IMR-90 (cell line): ENCODE results near the gene EBF3. TPM values are rescaled to one million over a fixed set of nuclear protein-coding genes. Genes with fewer than 3 reads are reported as not detected.
A peak's percentile ranks its signal among the peaks of the same experiment; 100 is the strongest.

Experiments
- ATAC-seq: fragments of 200-7000 bp; cut with Tn5 transposase; 2 replicates; pipeline ENCODE4 v1.9.1; 2020; ENCODE audit warnings: low read depth, mild to moderate bottlenecking, moderate library complexity
- BruUV-seq: library from RNA; stranded (reverse); fragments of 400-500 nt; replicated peaks from 2 replicates; lab custom pipeline; 2021; lab: Mats Ljungman, UMichigan
- CTCF ChIA-PET: fragments of 300-600 bp; formaldehyde crosslinking; extraction: SDS; loops from one replicate; lab custom pipeline; 2021; ENCODE audit warnings: antibody characterized with exemption; lab: Yijun Ruan, JAX
- POLR2A ChIA-PET: fragments of 300-600 bp; sonication (Branson Sonifier 250); formaldehyde crosslinking; loops from one replicate; lab custom pipeline; 2022; ENCODE audit warnings: antibody characterized with exemption; ENCODE audit not compliant: unreplicated experiment; lab: Charles Lee
- DNase-seq: peaks from one replicate; pipeline ENCODE4 v3.0.0; 2013
- H2AFZ ChIP-seq: replicated peaks from 2 replicates; pipeline ENCODE3; 2013; ENCODE audit warnings: low read length, mild to moderate bottlenecking; ENCODE audit not compliant: poor library complexity
- H2AK5ac ChIP-seq: 2 replicates; pipeline ENCODE4 v1.6.1; 2013; ENCODE audit warnings: low read depth, low read length, inconsistent platforms
- H2AK9ac ChIP-seq: replicated peaks from 2 replicates; pipeline ENCODE3; 2013; ENCODE audit warnings: mild to moderate bottlenecking, low read depth, low read length, moderate library complexity; ENCODE audit not compliant: poor library complexity
- H2BK120ac ChIP-seq: 2 replicates; pipeline ENCODE4 v1.6.1; 2013; ENCODE audit warnings: low read depth, low read length, inconsistent platforms
- H2BK15ac ChIP-seq: 3 replicates; pipeline ENCODE4 v1.6.1; 2013; ENCODE audit warnings: low read depth, low read length, inconsistent platforms
- H2BK20ac ChIP-seq: 2 replicates; pipeline ENCODE4 v1.6.1; 2013; ENCODE audit warnings: low read depth, mild to moderate bottlenecking, inconsistent platforms, low read length, moderate library complexity
- H2BK5ac ChIP-seq: 2 replicates; pipeline ENCODE4 v1.6.1; 2013; ENCODE audit warnings: mild to moderate bottlenecking, low read depth, low read length, inconsistent platforms; ENCODE audit not compliant: poor library complexity, severe bottlenecking
- H3K14ac ChIP-seq: replicated peaks from 2 replicates; pipeline ENCODE4 v1.6.1; 2013; ENCODE audit warnings: low read depth, low read length, inconsistent platforms
- H3K18ac ChIP-seq: 2 replicates; pipeline ENCODE4 v1.6.1; 2013; ENCODE audit warnings: low read depth, low read length, control low read depth
- H3K23ac ChIP-seq: 2 replicates; pipeline ENCODE4 v1.6.1; 2013; ENCODE audit warnings: low read depth, low read length, inconsistent platforms
- H3K27ac ChIP-seq: 2 replicates; pipeline ENCODE4 v1.5.1; 2013; ENCODE audit warnings: mild to moderate bottlenecking, control low read depth, low read length; ENCODE audit not compliant: insufficient read depth
- H3K27me3 ChIP-seq: 2 replicates; pipeline ENCODE4 v1.6.1; 2013; ENCODE audit warnings: low read length; ENCODE audit not compliant: control insufficient read depth, insufficient read depth
- H3K36me3 ChIP-seq: 2 replicates; pipeline ENCODE4 v1.6.1; 2013; ENCODE audit warnings: low read length, mixed read lengths; ENCODE audit not compliant: control insufficient read depth, insufficient read depth
- H3K4ac ChIP-seq: 2 replicates; pipeline ENCODE4 v1.6.1; 2013; ENCODE audit warnings: low read depth, low read length, inconsistent platforms
- H3K4me1 ChIP-seq: 2 replicates; pipeline ENCODE4 v1.6.1; 2013; ENCODE audit warnings: low read length, mixed read lengths; ENCODE audit not compliant: control insufficient read depth, insufficient read depth
- H3K4me2 ChIP-seq: 2 replicates; pipeline ENCODE4 v1.6.1; 2013; ENCODE audit warnings: low read depth, mild to moderate bottlenecking, control low read depth, low read length, moderate library complexity
- H3K4me3 ChIP-seq: 2 replicates; pipeline ENCODE4 v1.5.1; 2013; ENCODE audit warnings: low read depth, mild to moderate bottlenecking, control low read depth, low read length, moderate library complexity; ENCODE audit not compliant: insufficient read depth
- H3K56ac ChIP-seq: 2 replicates; pipeline ENCODE4 v1.6.1; 2013; ENCODE audit warnings: low read length, inconsistent platforms; ENCODE audit not compliant: insufficient read depth; ENCODE audit errors: extremely low read depth
- H3K79me1 ChIP-seq, 2 experiments: 2 replicates each; pipeline ENCODE4 v1.6.1; 2013; ENCODE audit warnings: low read length in 2 of 2, inconsistent platforms in 1 of 2, low read depth in 1 of 2
- H3K9ac ChIP-seq: 2 replicates; pipeline ENCODE4 v1.6.1; 2013; ENCODE audit warnings: low read depth, low read length, control low read depth
- H3K9me1 ChIP-seq: 2 replicates; pipeline ENCODE4 v1.6.1; 2013; ENCODE audit warnings: low read length, inconsistent platforms; ENCODE audit not compliant: insufficient read depth
- H3K9me3 ChIP-seq: 2 replicates; pipeline ENCODE4 v1.6.1; 2013; ENCODE audit warnings: low read length; ENCODE audit not compliant: control insufficient read depth, insufficient read depth
- H4K20me1 ChIP-seq: 2 replicates; pipeline ENCODE4 v1.6.1; 2013; ENCODE audit warnings: low read length, inconsistent platforms; ENCODE audit not compliant: insufficient read depth
- H4K5ac ChIP-seq: 2 replicates; pipeline ENCODE4 v1.6.1; 2013; ENCODE audit warnings: mild to moderate bottlenecking, low read depth, low read length, control low read depth
- H4K8ac ChIP-seq, 2 experiments: 2 replicates each; pipeline ENCODE4 v1.6.1; 2013; ENCODE audit warnings: low read depth in 2 of 2, low read length in 2 of 2, control low read depth in 1 of 2, inconsistent platforms in 1 of 2
- H4K91ac ChIP-seq: 2 replicates; pipeline ENCODE4 v1.6.1; 2013; ENCODE audit warnings: low read depth, low read length, inconsistent platforms; ENCODE audit not compliant: insufficient read depth
- BHLHE40 ChIP-seq: fragments of 150-350 bp; IDR thresholded peaks from 2 replicates; pipeline ENCODE4 v1.6.1; 2016; ENCODE audit warnings: mild to moderate bottlenecking, low read depth, low read length
- CEBPB ChIP-seq: IDR thresholded peaks from 2 replicates; pipeline ENCODE4 v1.6.1; 2012; ENCODE audit warnings: low read depth, low read length, improper control_type of control experiment
- CTCF ChIP-seq: conservative IDR thresholded peaks from 2 replicates; pipeline ENCODE4 v1.5.1; 2012; ENCODE audit warnings: mild to moderate bottlenecking, low read depth, low read length, improper control_type of control experiment
- MAZ ChIP-seq: IDR thresholded peaks from 2 replicates; pipeline ENCODE4 v1.6.1; 2012; ENCODE audit warnings: low read depth, mild to moderate bottlenecking, low read length, improper control_type of control experiment, moderate library complexity, borderline replicate concordance
- POLR2A ChIP-seq: IDR thresholded peaks from 2 replicates; pipeline ENCODE4 v1.6.1; 2012; ENCODE audit warnings: mild to moderate bottlenecking, low read depth, low read length
- RAD21 ChIP-seq: IDR thresholded peaks from 2 replicates; pipeline ENCODE4 v1.6.1; 2012; ENCODE audit warnings: low read length, improper control_type of control experiment
- RFX5 ChIP-seq: IDR thresholded peaks from 2 replicates; pipeline ENCODE4 v1.8.0; 2012; ENCODE audit warnings: low read depth, mild to moderate bottlenecking, low read length, moderate library complexity
- WGBS, 2 experiments: methylation state at CpG; one replicate each; pipeline versions ENCODE4 v1.1.5 to v1.1.7; 2013; ENCODE audit warnings: missing lambda C conversion rate in 2 of 2; ENCODE audit not compliant: insufficient read length in 1 of 2; ENCODE audit errors: extremely low coverage in 2 of 2; 5-methylcytosine and 5-hydroxymethylcytosine counted together
- dilution Hi-C: fragments of 300-500 bp; cut with HindIII; formaldehyde crosslinking; loops from one replicate; pipeline ENCODE4 v1.14.3; 2018; ENCODE audit warnings: low sequenced_read_pairs; ENCODE audit not compliant: unreplicated experiment
- in situ Hi-C: fragments of 300-500 bp; cut with MboI; formaldehyde crosslinking; loops from 3 replicates; pipeline ENCODE4 v1.14.3; 2019; ENCODE audit warnings: low sequenced_read_pairs, inconsistent platforms, mixed read lengths
- intact Hi-C: fragments of 100-400 bp; cut with micrococcal nuclease; formaldehyde crosslinking; loops from 2 replicates; pipeline ENCODE4 v1.10.0; 2022
- polyA plus RNA-seq, 3 experiments: library from polyadenylated mRNA; depleted of rRNA; stranded (reverse); fragments of >200 nt; gene quantifications; 2 replicates each; pipeline ENCODE4 v1.2.3, GENCODE V29; 2012; ENCODE audit warnings: low replicate concordance in 1 of 3
- total RNA-seq: library from RNA; depleted of rRNA; stranded (reverse); fragments of >200 nt; gene quantifications from 2 replicates; pipeline ENCODE4 v1.2.3, GENCODE V29; 2012

The EBF3 gene
- total and polyA plus RNA-seq, 2 of the 4 experiments (the other 2 are of a cell fraction), result 0.36 to 0.70 TPM

- no peak overlapping the region for H3K14ac ChIP-seq
- no TSS peak for BruUV-seq
- ChIA-PET CTCF (no interaction called here), POLR2A (no interaction called here)
- H3K4ac ChIP-seq, result no peak overlapping the region
- no peaks in the 10 kb centered on the region for H3K36me3 ChIP-seq
- no peaks in the 10 kb centered on the region for H3K9me1 ChIP-seq
- H4K91ac ChIP-seq, result no peak overlapping the region
- H3K4me2 ChIP-seq, result no peak overlapping the region
- dilution Hi-C loops, result no loop called here
- H2BK15ac ChIP-seq, result no peak overlapping the region
- no peak overlapping the region for H3K27ac ChIP-seq
- TF ChIP-seq RAD21 (no peak), CTCF (no peak), CEBPB (no peak), RFX5 (no peak), POLR2A (no peak), MAZ (no peak), BHLHE40 (no peak)
- no peak overlapping the region for H2AFZ ChIP-seq
- no peak for DNase-seq
- H4K5ac ChIP-seq, result no peak overlapping the region
- H3K9me3 ChIP-seq, result peaks cover 18% of the 10 kb centered on the region
- no peak overlapping the region for H2AK5ac ChIP-seq
- in situ Hi-C loops, result no loop called here
- no peaks in the 10 kb centered on the region for H4K20me1 ChIP-seq
- H3K18ac ChIP-seq, result no peak overlapping the region
- H3K79me1 ChIP-seq, result no peaks in the 10 kb centered on the region
- no peak overlapping the region for H3K4me3 ChIP-seq
- H4K8ac ChIP-seq, result no peak overlapping the region
- H3K56ac ChIP-seq, result no peak overlapping the region
- peak overlapping the region; percentile 76 for H2AK9ac ChIP-seq
- intact Hi-C loops, result no loop called here
- no peak overlapping the region for H2BK20ac ChIP-seq
- no peak overlapping the region for H3K23ac ChIP-seq
- 10% methylated on average over 2 of the region's 14 CpGs; no CpG with 5 or more reads in 1 of the 2 experiments for WGBS, 2 experiments
- no peak overlapping the region for H2BK5ac ChIP-seq
- H3K27me3 ChIP-seq, result no peaks in the 10 kb centered on the region
- no peak for ATAC-seq
- H3K4me1 ChIP-seq, result no peaks in the 10 kb centered on the region
- no peak overlapping the region for H2BK120ac ChIP-seq
- no peak overlapping the region for H3K9ac ChIP-seq
Measured at GRCh38 chr10:129800796-129801340, 163.2 kb downstream of the EBF3 start.
